Measurements from ENCODE around the gene UBA6.

GRCh38 chr4:67718848-67719247 is 17.9 kb upstream of the UBA6 start:
- TF ChIP-seq, protein P1, sequence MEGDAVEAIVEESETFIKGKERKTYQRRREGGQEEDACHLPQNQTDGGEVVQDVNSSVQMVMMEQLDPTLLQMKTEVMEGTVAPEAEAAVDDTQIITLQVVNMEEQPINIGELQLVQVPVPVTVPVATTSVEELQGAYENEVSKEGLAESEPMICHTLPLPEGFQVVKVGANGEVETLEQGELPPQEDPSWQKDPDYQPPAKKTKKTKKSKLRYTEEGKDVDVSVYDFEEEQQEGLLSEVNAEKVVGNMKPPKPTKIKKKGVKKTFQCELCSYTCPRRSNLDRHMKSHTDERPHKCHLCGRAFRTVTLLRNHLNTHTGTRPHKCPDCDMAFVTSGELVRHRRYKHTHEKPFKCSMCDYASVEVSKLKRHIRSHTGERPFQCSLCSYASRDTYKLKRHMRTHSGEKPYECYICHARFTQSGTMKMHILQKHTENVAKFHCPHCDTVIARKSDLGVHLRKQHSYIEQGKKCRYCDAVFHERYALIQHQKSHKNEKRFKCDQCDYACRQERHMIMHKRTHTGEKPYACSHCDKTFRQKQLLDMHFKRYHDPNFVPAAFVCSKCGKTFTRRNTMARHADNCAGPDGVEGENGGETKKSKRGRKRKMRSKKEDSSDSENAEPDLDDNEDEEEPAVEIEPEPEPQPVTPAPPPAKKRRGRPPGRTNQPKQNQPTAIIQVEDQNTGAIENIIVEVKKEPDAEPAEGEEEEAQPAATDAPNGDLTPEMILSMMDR (conservative IDR thresholded peaks at IDR 0.05 in 1 of 2, IDR thresholded peaks at IDR 0.05 in 1 of 2; ENCODE audit: low read depth in 1 of 2, low read length in 2 of 2) = no peak
- TF ChIP-seq EZH2 (IDR thresholded peaks at IDR 0.05; ENCODE audit: low read length, missing control alignments) = no peak
